Measurements from ENCODE around the gene TRMT2A.
"Not testable (repeated sequence)": the region's sequence is repeated elsewhere in the genome, so short reads cannot be mapped to it uniquely, and the experiment has no call there.

TRMT2A gene

GRCh38 chr22:20116951-20117632 lies at the start of gene TRMT2A:
TRMT2A (minus strand) TSS chr22:20117226; CDS start chr22:20116906, 320 bp downstream.
- DNase-seq, result peak; percentile 93

GRCh38 chr22:20166703-20167102 lies 49.7 kb upstream of the TRMT2A start:
- DNase-seq, result no peak

DNA sequence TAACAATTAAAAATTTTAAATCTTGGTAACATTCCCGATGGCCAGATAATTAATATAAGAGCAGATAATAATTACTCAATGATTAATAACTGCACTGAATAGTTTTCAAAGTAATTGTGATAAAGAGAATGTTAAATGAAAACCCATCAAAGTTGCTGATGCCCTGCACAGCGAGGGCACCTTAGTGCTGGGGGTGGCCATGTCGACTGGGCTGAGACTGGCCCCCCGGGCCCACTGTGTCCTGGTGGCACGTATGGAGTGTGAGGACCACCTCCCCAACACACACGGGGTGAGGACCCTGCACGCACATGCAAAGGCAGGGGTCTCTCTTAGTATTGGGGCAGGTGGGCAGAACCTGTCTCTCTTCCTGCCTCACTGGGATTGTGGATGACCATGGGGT lies 48.9 kb upstream of the TRMT2A start:
- DNase-seq, result no peak

- no peak for DNase-seq
These were observed 48.4 kb upstream of the TRMT2A start for GRCh38 chr22:20165421-20165820.

GRCh38 chr22:20164863-20165262 lies 47.8 kb upstream of the TRMT2A start:
- DNase-seq, result no peak

GRCh38 chr22:20160041-20160440 lies 43.0 kb upstream of the TRMT2A start:
- DNase-seq, result no peak

DNA sequence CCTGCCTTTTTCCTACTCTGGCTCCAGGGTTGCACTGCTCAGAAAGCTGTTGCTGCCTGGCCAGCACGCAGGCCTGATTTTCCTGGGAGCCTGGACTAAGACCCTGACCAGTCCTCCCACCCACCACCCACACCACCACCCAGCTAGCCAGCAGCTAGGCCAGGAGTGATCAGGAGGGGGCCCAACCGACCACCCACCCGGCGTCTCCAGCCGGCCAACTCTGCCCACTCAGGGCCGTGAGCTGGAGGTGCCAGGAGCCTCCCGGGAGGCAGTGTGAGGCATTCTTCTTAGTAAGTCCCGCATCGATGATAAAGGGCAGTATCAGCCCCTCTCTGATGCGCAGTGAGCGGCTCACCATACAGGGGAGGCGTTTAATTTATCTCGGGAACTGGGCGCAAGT lies 42.5 kb upstream of the TRMT2A start:
- not testable (repeated sequence) for DNase-seq

- DNase-seq, result no peak
These were observed 42.0 kb upstream of the TRMT2A start for GRCh38 chr22:20159076-20159475.

GRCh38 chr22:20158391-20159036 lies 41.5 kb upstream of the TRMT2A start:
- no peak for DNase-seq

- no peak for DNase-seq
These were observed 40.6 kb upstream of the TRMT2A start for GRCh38 chr22:20157430-20158183.

GRCh38 chr22:20156611-20157429 lies 39.8 kb upstream of the TRMT2A start:
- peak; percentile 49 for DNase-seq

DNA sequence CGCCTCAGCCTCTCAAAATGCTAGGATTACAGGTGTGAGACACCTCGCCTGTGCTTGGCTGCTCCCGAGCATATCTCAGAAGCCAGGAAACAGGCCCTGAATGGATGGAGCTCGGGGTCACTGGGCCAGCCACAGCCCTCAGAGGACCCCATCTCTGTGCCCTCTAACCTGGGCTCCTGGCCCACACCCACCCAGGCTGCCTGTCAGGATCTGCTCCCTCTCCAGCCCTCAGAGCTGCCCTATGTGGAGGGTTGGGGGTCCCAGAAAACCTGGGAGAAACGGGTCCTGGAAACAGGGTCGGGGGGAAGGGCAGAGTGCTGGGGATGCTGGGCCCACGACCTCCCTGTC lies 39.0 kb upstream of the TRMT2A start:
- DNase-seq, result no peak

GRCh38 chr22:20155330-20156041 lies 38.5 kb upstream of the TRMT2A start:
- DNase-seq, result peak; percentile 91

DNA sequence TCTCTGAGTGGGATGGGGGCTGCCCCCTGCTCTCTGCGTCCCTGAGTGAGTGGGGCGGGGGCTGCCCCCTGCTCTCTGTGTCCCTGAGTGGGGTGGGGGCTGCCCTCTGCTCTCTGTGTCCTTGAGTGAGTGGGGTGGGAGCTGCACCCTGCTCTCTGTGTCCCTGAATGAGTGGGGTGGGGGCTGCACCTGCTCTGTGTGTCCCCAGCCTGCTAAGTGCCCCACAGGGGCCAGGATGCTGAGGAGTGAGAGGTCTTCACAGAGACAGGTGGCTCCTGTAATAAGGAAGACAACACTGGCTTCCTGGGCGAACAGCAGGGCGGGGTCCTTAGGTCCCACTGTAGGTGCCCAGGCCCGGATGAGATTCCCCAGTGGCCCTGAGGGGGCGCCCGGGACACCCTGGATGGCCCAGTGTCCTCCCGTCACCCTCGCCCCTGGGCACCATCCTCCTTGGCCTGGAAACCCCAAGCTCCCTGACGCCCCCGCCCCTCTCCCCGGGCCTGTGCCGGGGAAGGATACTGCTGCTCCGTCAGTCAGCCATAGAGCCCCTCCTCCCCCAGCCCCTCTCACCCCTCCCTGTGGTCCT lies 37.7 kb upstream of the TRMT2A start:
- DNase-seq, result peak; percentile 49

DNA sequence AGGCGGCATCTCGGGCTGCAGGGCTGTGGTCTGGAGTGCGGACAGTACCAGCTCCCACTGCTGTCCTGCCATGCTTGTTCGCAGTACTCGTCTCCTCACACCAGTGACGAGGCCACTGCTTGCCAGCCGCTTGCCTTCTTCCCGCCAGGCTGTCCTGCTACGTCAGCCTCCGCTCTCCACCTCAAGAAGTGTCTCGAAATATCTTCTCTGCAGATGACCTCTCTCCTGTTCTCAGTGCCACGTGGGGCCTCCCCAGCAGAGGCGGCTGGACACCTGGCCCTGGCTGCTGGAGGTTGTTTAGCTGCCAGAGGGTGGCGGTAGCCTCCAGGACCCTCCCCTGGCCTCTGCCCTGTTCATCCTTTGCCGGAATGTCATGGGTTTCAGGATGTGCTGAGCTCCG lies 36.9 kb upstream of the TRMT2A start:
- no peak for DNase-seq

GRCh38 chr22:20152464-20152890 lies 35.5 kb upstream of the TRMT2A start:
- no peak for DNase-seq

DNA sequence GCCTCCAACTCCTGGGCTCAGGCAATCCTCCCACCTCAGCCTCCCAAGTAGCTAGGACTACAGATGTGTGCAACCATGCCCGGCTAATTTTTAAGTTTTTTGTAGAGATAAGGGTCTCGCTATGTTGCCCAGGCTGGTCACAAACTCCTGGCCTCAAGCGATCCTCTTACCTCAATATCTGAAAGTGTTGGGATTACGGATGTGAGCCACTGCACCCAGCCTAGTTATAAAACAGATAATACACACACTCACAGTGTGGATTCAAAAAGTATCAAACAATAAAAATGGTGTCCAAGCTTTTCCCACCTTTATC lies 34.2 kb upstream of the TRMT2A start:
- no peak for DNase-seq

GRCh38 chr22:20150381-20151275 lies 33.6 kb upstream of the TRMT2A start, which contains the start of gene CCDC188:
CCDC188 (minus strand) TSS chr22:20151055; CDS start chr22:20150986, 69 bp downstream.
- DNase-seq, result no peak

DNA sequence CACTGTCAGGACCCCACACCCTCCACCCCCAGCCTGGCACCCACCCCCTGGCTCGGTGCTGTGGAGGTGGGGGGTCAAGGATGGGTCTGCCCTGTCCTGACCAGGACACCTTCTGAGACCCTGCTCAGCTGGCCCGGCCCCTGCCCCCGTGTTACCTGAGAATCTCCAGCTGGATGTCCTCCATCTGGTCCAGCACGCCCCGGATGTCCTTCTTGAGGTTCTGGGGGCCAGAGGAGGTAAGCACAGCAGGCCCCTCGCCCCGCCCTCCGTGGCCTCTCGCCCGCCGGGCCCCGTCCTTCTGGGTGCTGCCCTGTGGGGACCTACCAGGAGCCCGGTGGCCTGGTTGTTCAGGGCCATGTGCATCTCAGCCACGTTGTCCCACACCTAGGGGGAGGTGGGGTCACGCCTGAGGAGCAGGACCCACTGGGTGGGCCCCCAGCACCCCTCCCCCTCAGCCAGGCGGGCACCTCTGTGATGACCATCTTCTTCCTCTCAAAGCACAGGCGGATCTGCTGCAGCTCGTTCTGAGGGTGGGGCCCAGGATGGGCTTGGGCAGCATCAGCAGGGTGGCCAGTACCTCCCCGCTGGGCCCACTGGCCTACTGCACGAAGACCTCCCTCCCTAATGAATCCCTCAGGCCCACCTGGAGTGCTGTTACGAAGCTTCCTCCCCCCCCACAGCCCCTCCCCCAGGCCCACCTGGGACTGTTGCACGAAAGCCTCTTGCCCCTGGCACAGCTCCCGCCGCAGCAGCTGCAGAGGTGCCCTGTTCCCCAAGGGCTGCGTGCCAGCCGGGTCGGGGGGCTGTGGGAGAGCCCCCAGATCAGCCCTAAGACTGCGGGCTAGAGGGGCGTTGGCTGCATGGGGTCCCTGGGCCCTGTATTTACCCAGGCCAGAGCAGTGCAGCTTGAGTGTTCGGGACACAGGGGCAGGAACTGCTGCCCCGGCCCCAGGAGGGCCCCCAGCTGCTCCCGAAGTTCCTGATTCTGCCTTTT lies 32.5 kb upstream of the TRMT2A start:
- DNase-seq, result no peak

- DNase-seq, result no peak
These were observed 31.4 kb upstream of the TRMT2A start for GRCh38 chr22:20148414-20148813.

Data from DMS53 (cell line).